Astrocyte of the spinal cord (primary cell): ENCODE data around the gene CACNA1E.

Source experiments
- DNase-seq: peaks from one replicate; pipeline ENCODE4 v3.0.0; 2011; ENCODE audit warnings: low read depth, low spot score
- H3K4me3 ChIP-seq: 2 replicates; pipeline ENCODE4 v1.5.1; 2011; ENCODE audit warnings: low read depth, mild to moderate bottlenecking, low read length, moderate library complexity
- CTCF ChIP-seq: IDR thresholded peaks from 2 replicates; pipeline ENCODE4 v1.5.1; 2012; ENCODE audit warnings: low read depth, mild to moderate bottlenecking, low read length, inconsistent platforms
- in situ Hi-C: cut with HindIII; loops from 2 replicates; pipeline ENCODE4 v1.10.0; 2017; ENCODE audit warnings: low sequenced_read_pairs

The CACNA1E gene

GRCh38 chr1:181488866-181489265 lies 5.5 kb downstream of the CACNA1E start:
- DNase-seq: no peak
- H3K4me3 ChIP-seq: no peak overlapping the region
- in situ Hi-C loops: no loop called here
- no peak for TF ChIP-seq CTCF

GRCh38 chr1:181490276-181490675 lies 7.0 kb downstream of the CACNA1E start:
- H3K4me3 ChIP-seq: no peak overlapping the region
- TF ChIP-seq CTCF: no peak
- DNase-seq: no peak
- in situ Hi-C loops: no loop called here

GRCh38 chr1:181490740-181491712 lies 7.7 kb downstream of the CACNA1E start:
- in situ Hi-C loops: no loop called here
- no peak for DNase-seq
- TF ChIP-seq CTCF: no peak

GRCh38 chr1:181493166-181493565 lies 9.8 kb downstream of the CACNA1E start:
- in situ Hi-C loops: no loop called here
- no peak overlapping the region for H3K4me3 ChIP-seq
- no peak for TF ChIP-seq CTCF
- DNase-seq: no peak

More at GRCh38 chr1:181490740-181491712, 7.7 kb downstream of the CACNA1E start:
- H3K4me3 ChIP-seq: no peak overlapping the region

- no peak overlapping the region for H3K4me3 ChIP-seq
- DNase-seq: no peak
- in situ Hi-C loops: no loop called here
- no peak for TF ChIP-seq CTCF
Observed at GRCh38 chr1:181493885-181494284, 10.6 kb downstream of the CACNA1E start.

GRCh38 chr1:181496759-181497158 lies 13.4 kb downstream of the CACNA1E start:
- no peak overlapping the region for H3K4me3 ChIP-seq
- in situ Hi-C loops: no loop called here
- TF ChIP-seq CTCF: no peak
- no peak for DNase-seq
